GM21526 (cell line): Measurements from ENCODE around the gene MEAK7.

Experiments
- ATAC-seq: cut with Tn5 transposase; IDR thresholded peaks from one replicate; pipeline ENCODE4 v1.9.1; 2021; ENCODE audit warnings: moderate library complexity; ENCODE audit not compliant: unreplicated experiment, low FRiP score

The MEAK7 gene

GRCh38 chr16:84514295-84514873 lies 9.9 kb upstream of the MEAK7 start:
- ATAC-seq: peak; percentile 4

GRCh38 chr16:84513666-84514065 lies 9.2 kb upstream of the MEAK7 start:
- ATAC-seq: no peak

GRCh38 chr16:84513123-84513522 lies 8.7 kb upstream of the MEAK7 start:
- ATAC-seq: no peak

- ATAC-seq: no peak
Measured at GRCh38 chr16:84511831-84512230, 7.4 kb upstream of the MEAK7 start.

- no peak for ATAC-seq
Measured at GRCh38 chr16:84511180-84511800, 6.8 kb upstream of the MEAK7 start.

GRCh38 chr16:84509032-84509950 lies 4.8 kb upstream of the MEAK7 start:
- no peak for ATAC-seq

- ATAC-seq: no peak
Measured at GRCh38 chr16:84508502-84508901, 4.0 kb upstream of the MEAK7 start.

- no peak for ATAC-seq
Measured at GRCh38 chr16:84507011-84507982, 2.8 kb upstream of the MEAK7 start.

- ATAC-seq: no peak
Measured at GRCh38 chr16:84505249-84506187, 1.1 kb upstream of the MEAK7 start.

- ATAC-seq: no peak
Measured at GRCh38 chr16:84503751-84504395, 586 bp downstream of the MEAK7 start.

- no peak for ATAC-seq
Measured at GRCh38 chr16:84502581-84502980, 1.9 kb downstream of the MEAK7 start.

- ATAC-seq: no peak
Measured at GRCh38 chr16:84502075-84502474, 2.4 kb downstream of the MEAK7 start.

GRCh38 chr16:84501077-84501735 lies 3.3 kb downstream of the MEAK7 start:
- no peak for ATAC-seq

- no peak for ATAC-seq
Measured at GRCh38 chr16:84500531-84500930, 3.9 kb downstream of the MEAK7 start.

- no peak for ATAC-seq
Measured at GRCh38 chr16:84499638-84500037, 4.8 kb downstream of the MEAK7 start.

- no peak for ATAC-seq
Measured at GRCh38 chr16:84498859-84499620, 5.4 kb downstream of the MEAK7 start.

GRCh38 chr16:84498223-84498610 lies 6.2 kb downstream of the MEAK7 start:
- ATAC-seq: no peak
